ENCODE measurements around the gene SMYD3. TPM values are rescaled to one million over a fixed set of nuclear protein-coding genes. Genes with fewer than 3 reads are reported as not detected.

Gene SMYD3
- total and polyA plus RNA-seq, 2 of the 13 experiments (the other 11 are each of a cell fraction or from before 2014, with no cell fraction given), result 27.7 to 35.8 TPM

DNA sequence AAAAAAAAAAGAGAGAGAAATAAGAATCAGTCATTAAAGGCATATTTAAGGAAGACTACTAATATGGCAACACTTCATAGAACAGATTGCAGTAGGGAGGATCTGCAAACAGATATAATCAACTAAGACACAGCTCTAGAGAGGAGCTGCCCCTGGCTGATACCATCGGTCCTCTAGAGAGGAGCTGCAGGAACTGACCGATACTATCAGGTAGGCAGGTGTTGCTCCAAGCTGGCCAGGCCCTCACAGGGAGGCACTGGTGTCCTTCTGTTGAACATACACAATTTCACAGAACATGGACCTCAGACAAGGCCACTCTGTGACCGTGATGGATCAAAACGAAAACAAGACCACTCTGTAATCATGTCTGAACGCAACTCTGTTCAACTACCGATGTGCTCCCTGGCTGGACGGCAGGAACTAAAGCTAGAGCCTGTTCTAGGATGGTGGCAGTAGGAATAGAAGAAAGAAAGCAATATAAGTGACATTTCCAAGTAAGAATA lies 15.5 kb downstream of the SMYD3 start:
- no peak for FAIRE-seq
- H2AFZ ChIP-seq (ENCODE audit: low read length), result no peak overlapping the region
- no peak overlapping the region for H3K9ac ChIP-seq (ENCODE audit: insufficient read depth, low read depth, low read length)
- BruUV-seq (replicated peaks), result no TSS peak
- no peaks in the 10 kb centered on the region for H3K9me3 ChIP-seq (ENCODE audit: low read length)
- intact Hi-C loops (cut with micrococcal nuclease; ENCODE audit: unreplicated experiment) (loop anchor here (1.0 kb wide), 2 partner anchors 479 to 1338 kb away; no protein-coding TSS in a partner anchor), in situ Hi-C loops (cut with HindIII; ENCODE audit: extremely low pct_ligation_motif_present, low pct_unique_long_range_greater_than_20kb) (loop anchor here (25.0 kb wide), 1 partner anchor 1329 kb away; the partner anchor contains the start of gene KIF26B)
- H3K27ac ChIP-seq (ENCODE audit: extremely low read length, insufficient read depth, low read length), result no peak overlapping the region
- H3K4me1 ChIP-seq (ENCODE audit: insufficient read depth, low read length), result no peaks in the 10 kb centered on the region
- no peaks in the 10 kb centered on the region for H3K36me3 ChIP-seq (replicated peaks in 1 of 2; ENCODE audit: control insufficient read depth in 1 of 2, insufficient read depth in 2 of 2, low read length in 2 of 2)
- DNase-seq (ENCODE audit: low spot score), result no peak
- TF ChIP-seq POLR2AphosphoS2 (IDR thresholded peaks at IDR 0.05; ENCODE audit: low read depth, low read length) (no peak), FOXK1 (CRISPR knock-in tag; IDR thresholded peaks at IDR 0.05; ENCODE audit: borderline replicate concordance, low read depth) (no peak), ZFP37 (CRISPR knock-in tag; IDR thresholded peaks at IDR 0.05; ENCODE audit: borderline replicate concordance) (no peak), ZSCAN30 (CRISPR knock-in tag; IDR thresholded peaks at IDR 0.05) (no peak), FOXO1 (CRISPR knock-in tag; IDR thresholded peaks at IDR 0.05) (no peak), ZNF879 (CRISPR knock-in tag; IDR thresholded peaks at IDR 0.05) (no peak)
- TF ChIP-seq, protein P1, sequence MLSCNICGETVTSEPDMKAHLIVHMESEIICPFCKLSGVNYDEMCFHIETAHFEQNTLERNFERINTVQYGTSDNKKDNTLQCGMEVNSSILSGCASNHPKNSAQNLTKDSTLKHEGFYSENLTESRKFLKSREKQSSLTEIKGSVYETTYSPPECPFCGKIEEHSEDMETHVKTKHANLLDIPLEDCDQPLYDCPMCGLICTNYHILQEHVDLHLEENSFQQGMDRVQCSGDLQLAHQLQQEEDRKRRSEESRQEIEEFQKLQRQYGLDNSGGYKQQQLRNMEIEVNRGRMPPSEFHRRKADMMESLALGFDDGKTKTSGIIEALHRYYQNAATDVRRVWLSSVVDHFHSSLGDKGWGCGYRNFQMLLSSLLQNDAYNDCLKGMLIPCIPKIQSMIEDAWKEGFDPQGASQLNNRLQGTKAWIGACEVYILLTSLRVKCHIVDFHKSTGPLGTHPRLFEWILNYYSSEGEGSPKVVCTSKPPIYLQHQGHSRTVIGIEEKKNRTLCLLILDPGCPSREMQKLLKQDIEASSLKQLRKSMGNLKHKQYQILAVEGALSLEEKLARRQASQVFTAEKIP (CRISPR knock-in tag; IDR thresholded peaks at IDR 0.05; ENCODE audit: borderline replicate concordance), result no peak
- TF ChIP-seq, protein P2, sequence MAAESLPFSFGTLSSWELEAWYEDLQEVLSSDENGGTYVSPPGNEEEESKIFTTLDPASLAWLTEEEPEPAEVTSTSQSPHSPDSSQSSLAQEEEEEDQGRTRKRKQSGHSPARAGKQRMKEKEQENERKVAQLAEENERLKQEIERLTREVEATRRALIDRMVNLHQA (CRISPR knock-in tag; IDR thresholded peaks at IDR 0.05), result no peak
- TF ChIP-seq, protein P3, sequence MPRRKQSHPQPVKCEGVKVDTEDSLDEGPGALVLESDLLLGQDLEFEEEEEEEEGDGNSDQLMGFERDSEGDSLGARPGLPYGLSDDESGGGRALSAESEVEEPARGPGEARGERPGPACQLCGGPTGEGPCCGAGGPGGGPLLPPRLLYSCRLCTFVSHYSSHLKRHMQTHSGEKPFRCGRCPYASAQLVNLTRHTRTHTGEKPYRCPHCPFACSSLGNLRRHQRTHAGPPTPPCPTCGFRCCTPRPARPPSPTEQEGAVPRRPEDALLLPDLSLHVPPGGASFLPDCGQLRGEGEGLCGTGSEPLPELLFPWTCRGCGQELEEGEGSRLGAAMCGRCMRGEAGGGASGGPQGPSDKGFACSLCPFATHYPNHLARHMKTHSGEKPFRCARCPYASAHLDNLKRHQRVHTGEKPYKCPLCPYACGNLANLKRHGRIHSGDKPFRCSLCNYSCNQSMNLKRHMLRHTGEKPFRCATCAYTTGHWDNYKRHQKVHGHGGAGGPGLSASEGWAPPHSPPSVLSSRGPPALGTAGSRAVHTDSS (CRISPR knock-in tag; conservative IDR thresholded peaks at IDR 0.05), result no peak
- no peak overlapping the region for H3K4me3 ChIP-seq (replicated peaks in 1 of 3; ENCODE audit: insufficient read depth in 1 of 3, low read depth in 2 of 3, low read length in 3 of 3)
- ATAC-seq, result no peak
- ChIA-PET CTCF (ENCODE audit: low intra/inter-chr PET ratio, low total read pairs) (interaction anchor here (1.8 kb wide), 1 partner anchor 480 kb away, joined by 10 read pairs; no protein-coding TSS in a partner anchor), POLR2A (no interaction called here)
- peaks cover 10% of the 10 kb centered on the region for H3K79me2 ChIP-seq (ENCODE audit: insufficient read depth, low read length)
- no peak overlapping the region for H3K4me2 ChIP-seq (ENCODE audit: low read depth, low read length)
- WGBS (ENCODE audit: low lambda C conversion rate), result 97% methylated on average over 7 of the region's 7 CpGs
- H4K20me1 ChIP-seq (ENCODE audit: insufficient read depth, low read length), result no peaks in the 10 kb centered on the region
- H3K27me3 ChIP-seq (ENCODE audit: control insufficient read depth in 1 of 2, insufficient read depth in 2 of 2, low read length in 2 of 2), result no peaks in the 10 kb centered on the region; a peak in 1 of 5 replicates
